Natural killer cell (primary cell): ENCODE results near the gene SULF2. TPM values are rescaled to one million over a fixed set of nuclear protein-coding genes. Genes with fewer than 3 reads are reported as not detected.

ENCODE experiments used
- ATAC-seq, 3 donors: fragments of 150-1000 bp in 2 of 3; fragments of 200-7000 bp in 1 of 3; cut with Tn5 transposase; 1 replicate in 1 of 3; 2 replicates in 2 of 3; pipeline ENCODE4 v1.10.0; 2021; ENCODE audit warnings: mild to moderate bottlenecking in 2 of 3, moderate library complexity in 2 of 3
- DNase-seq, 2 donors: peaks; one replicate each; pipeline versions ENCODE4 v3.0.0 to v3.0.0-alpha.2; 2013 to 2021; ENCODE audit warnings: mixed read lengths in 1 of 2
- H3K27ac ChIP-seq: one replicate; pipeline ENCODE4 v1.5.1; 2013; ENCODE audit warnings: mild to moderate bottlenecking, low read length
- H3K27me3 ChIP-seq: one replicate; pipeline ENCODE4 v1.6.1; 2013; ENCODE audit warnings: low read length; ENCODE audit not compliant: control insufficient read depth, insufficient read depth
- H3K36me3 ChIP-seq: one replicate; pipeline ENCODE4 v1.6.1; 2013; ENCODE audit warnings: low read length; ENCODE audit not compliant: control insufficient read depth, insufficient read depth
- H3K4me1 ChIP-seq: one replicate; pipeline ENCODE4 v1.6.1; 2013; ENCODE audit warnings: low read length; ENCODE audit not compliant: control insufficient read depth, insufficient read depth
- H3K4me3 ChIP-seq: one replicate; pipeline ENCODE4 v1.5.1; 2013; ENCODE audit warnings: low read length
- H3K9me3 ChIP-seq: one replicate; pipeline ENCODE4 v1.6.1; 2013; ENCODE audit warnings: low read length; ENCODE audit not compliant: control insufficient read depth, insufficient read depth
- H3K27ac Mint-ChIP-seq, 2 donors: one replicate each; pipeline ENCODE4 v1.8.0; 2022; ENCODE audit warnings: mild to moderate bottlenecking in 2 of 2, mixed read lengths in 2 of 2, moderate library complexity in 1 of 2
- H3K27me3 Mint-ChIP-seq, 2 donors: one replicate each; pipeline ENCODE4 v1.8.0; 2022; ENCODE audit warnings: low read depth in 2 of 2, mixed read lengths in 2 of 2
- H3K36me3 Mint-ChIP-seq: one replicate; pipeline ENCODE4 v1.8.0; 2022; ENCODE audit warnings: mixed read lengths
- H3K4me1 Mint-ChIP-seq, 2 donors: one replicate each; pipeline ENCODE4 v1.8.0; 2022; ENCODE audit warnings: mixed read lengths in 2 of 2
- H3K4me3 Mint-ChIP-seq: one replicate; pipeline ENCODE4 v1.8.0; 2022; ENCODE audit warnings: mild to moderate bottlenecking, moderate library complexity, mixed read lengths
- H3K9me3 Mint-ChIP-seq, 2 donors: one replicate each; pipeline ENCODE4 v1.8.0; 2022; ENCODE audit warnings: mixed read lengths in 2 of 2
- WGBS: methylation state at CpG from one replicate; pipeline ENCODE4 v1.1.7; 2013; ENCODE audit warnings: missing lambda C conversion rate; ENCODE audit not compliant: insufficient coverage; 5-methylcytosine and 5-hydroxymethylcytosine counted together
- intact Hi-C: fragments of 100-400 bp; cut with micrococcal nuclease; formaldehyde crosslinking; loops from one replicate; pipeline ENCODE4 v1.14.2; 2022
- total RNA-seq, 4 donors: library from RNA; stranded (reverse); fragments of 120-200 nt in 1 of 4; gene quantifications; one replicate each; pipeline versions ENCODE4 v1.2.3 to v1.2.4, GENCODE V29; 2013 to 2022
- TF ChIP-seq, protein P1 (sequence below): fragments of 200-600 bp; IDR thresholded peaks from one replicate; pipeline ENCODE4 v1.8.0; 2022; ENCODE audit warnings: antibody characterized with exemption

Gene SULF2
- total RNA-seq, 3 donors from 2014 or later (not counting 1 experiment from before 2014, with no cell fraction given) = 8.1 to 48.7 (median 12.3) TPM

DNA sequence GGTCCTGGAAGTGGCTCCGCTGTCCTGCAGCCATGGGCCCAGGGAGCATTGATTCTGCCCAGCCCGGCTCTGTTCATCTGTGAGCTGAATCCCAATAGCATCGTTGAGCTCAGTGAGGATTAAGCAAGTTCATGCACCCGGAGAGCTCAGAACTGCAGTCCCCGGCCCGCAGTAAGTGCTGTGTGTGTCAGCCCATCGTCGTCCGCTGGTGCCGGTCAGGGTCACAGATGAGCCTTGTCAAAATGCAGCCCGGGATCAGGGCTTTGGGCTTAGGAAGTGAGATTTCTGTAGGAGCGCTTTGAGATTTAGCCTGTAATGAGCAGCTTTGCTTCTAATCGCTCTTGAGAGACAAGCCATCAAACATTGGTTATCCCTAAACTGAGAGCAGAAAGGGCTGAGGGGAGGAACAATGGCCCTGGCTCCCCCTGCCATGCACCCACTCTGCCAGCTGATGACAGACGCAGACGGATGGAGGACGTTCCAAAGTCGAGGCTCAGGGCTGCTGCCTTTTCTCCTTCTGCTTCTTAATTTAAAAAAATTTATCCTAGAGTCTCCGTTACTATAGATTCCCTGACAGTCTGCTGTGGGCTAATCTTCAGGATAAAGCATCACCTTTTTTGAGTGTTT lies 25.6 kb upstream of the SULF2 start:
- intact Hi-C loops = loop anchor here (10.0 kb wide), 1 partner anchor 84 kb away; no protein-coding TSS in a partner anchor
- DNase-seq (no peak), ATAC-seq (no peak)
- Histone ChIP-seq H3K27ac (no peak overlapping the region), H3K36me3 (no peaks in the 10 kb centered on the region), H3K27me3 (no peaks in the 10 kb centered on the region), H3K4me3 (no peak overlapping the region), H3K9me3 (no peaks in the 10 kb centered on the region), H3K4me1 (no peaks in the 10 kb centered on the region)
- TF ChIP-seq, protein P1, sequence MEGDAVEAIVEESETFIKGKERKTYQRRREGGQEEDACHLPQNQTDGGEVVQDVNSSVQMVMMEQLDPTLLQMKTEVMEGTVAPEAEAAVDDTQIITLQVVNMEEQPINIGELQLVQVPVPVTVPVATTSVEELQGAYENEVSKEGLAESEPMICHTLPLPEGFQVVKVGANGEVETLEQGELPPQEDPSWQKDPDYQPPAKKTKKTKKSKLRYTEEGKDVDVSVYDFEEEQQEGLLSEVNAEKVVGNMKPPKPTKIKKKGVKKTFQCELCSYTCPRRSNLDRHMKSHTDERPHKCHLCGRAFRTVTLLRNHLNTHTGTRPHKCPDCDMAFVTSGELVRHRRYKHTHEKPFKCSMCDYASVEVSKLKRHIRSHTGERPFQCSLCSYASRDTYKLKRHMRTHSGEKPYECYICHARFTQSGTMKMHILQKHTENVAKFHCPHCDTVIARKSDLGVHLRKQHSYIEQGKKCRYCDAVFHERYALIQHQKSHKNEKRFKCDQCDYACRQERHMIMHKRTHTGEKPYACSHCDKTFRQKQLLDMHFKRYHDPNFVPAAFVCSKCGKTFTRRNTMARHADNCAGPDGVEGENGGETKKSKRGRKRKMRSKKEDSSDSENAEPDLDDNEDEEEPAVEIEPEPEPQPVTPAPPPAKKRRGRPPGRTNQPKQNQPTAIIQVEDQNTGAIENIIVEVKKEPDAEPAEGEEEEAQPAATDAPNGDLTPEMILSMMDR = no peak
- H3K27me3 Mint-ChIP-seq = peaks cover 22 to 47% of the 10 kb centered on the region in 2 donors
- H3K27ac Mint-ChIP-seq = no peak overlapping the region
- no peak overlapping the region for H3K4me3 Mint-ChIP-seq
- WGBS = 84% methylated on average over 18 of the region's 18 CpGs
- no peaks in the 10 kb centered on the region for H3K36me3 Mint-ChIP-seq
- H3K4me1 Mint-ChIP-seq = no peaks in the 10 kb centered on the region
- peaks cover 0 to 3% of the 10 kb centered on the region in 2 donors for H3K9me3 Mint-ChIP-seq

DNA sequence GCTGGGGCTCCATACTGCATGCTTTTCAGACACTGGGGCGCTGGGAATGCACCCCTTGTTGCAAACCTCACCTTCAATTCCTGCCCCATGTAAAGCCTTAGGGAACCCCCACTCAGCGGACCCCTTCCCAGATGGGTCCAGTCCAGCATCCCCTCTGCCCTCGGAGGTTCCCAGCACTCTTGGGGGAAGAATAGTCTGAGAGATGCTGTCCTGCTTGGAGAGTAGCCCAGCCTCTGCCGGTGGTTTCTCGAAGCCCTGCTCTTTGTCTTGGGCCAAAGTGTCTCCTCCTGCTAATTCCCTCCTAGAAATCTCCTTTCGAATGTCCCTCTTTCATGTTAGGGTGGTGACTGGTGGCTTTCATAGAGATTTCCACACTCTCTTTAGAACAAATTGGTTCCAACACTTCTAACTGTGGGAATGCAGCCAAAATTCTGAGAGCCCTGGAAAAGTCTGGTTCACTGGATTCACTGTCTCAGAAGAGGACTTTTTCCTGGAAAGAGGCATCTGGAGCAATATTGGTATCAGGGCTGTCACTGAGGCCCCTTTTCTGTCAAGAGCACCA lies 24.9 kb upstream of the SULF2 start:
- Mint-ChIP-seq H3K27me3 (peaks cover 26 to 44% of the 10 kb centered on the region in 2 donors), H3K4me1 (no peaks in the 10 kb centered on the region), H3K27ac (no peak overlapping the region), H3K4me3 (no peak overlapping the region), H3K36me3 (no peaks in the 10 kb centered on the region), H3K9me3 (peaks cover 0 to 3% of the 10 kb centered on the region in 2 donors)
- no peaks in the 10 kb centered on the region for H3K4me1 ChIP-seq
- H3K27ac ChIP-seq = no peak overlapping the region
- no peak for ATAC-seq
- no peaks in the 10 kb centered on the region for H3K9me3 ChIP-seq
- no peak overlapping the region for H3K4me3 ChIP-seq
- H3K36me3 ChIP-seq = no peaks in the 10 kb centered on the region
- TF ChIP-seq, protein P1 = no peak
- intact Hi-C loops = loop anchor here (10.0 kb wide), 1 partner anchor 85 kb away; no protein-coding TSS in a partner anchor
- no peaks in the 10 kb centered on the region for H3K27me3 ChIP-seq
- no peak for DNase-seq
- 74% methylated on average over 6 of the region's 6 CpGs for WGBS

DNA sequence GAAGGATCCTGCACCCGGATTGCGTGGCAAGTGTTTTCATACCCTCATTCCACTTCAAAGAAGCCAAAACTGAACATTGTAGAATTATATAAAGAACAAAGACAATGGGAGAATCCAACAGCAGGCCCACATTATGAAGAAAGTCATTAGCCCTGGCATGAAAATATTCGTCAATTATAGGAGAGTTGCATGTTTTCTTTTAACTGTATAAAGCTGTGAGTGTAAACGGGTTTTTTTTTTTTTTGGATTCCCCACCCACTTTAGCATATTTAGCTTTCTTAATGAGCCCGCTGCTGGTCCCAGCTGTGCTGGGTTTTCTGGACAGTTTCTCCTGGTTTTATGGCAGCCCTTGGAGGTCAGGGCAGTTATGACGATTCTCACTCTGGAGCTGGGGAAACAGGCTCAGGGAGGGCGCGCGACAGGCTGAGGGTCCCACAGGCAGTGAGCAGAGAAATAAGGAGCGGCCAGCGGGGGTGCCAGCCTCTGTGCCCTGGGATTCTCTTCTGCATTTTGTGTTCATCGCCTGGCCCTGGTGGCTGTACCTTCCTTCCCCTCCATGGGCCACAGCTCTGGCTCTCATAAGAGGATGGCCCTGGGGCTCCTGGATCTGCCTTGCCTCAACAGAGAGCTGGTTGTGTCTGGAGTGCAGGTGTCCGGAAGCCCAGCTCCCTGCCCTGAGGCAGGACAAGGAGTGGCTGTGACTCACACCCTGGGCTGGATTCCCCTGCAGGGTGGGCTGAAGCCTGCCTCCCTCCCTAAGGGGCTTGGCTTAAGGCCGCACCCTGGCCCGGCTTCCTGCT lies 24.1 kb upstream of the SULF2 start:
- intact Hi-C loops = no loop called here
- TF ChIP-seq, protein P1 = no peak
- WGBS = 94% methylated on average over 11 of the region's 15 CpGs
- Histone ChIP-seq H3K4me3 (no peak overlapping the region), H3K4me1 (no peaks in the 10 kb centered on the region), H3K36me3 (no peaks in the 10 kb centered on the region), H3K27me3 (no peaks in the 10 kb centered on the region), H3K27ac (no peak overlapping the region), H3K9me3 (no peaks in the 10 kb centered on the region)
- Mint-ChIP-seq H3K27me3 (peaks cover 21 to 35% of the 10 kb centered on the region in 2 donors), H3K27ac (no peak overlapping the region), H3K4me3 (no peak overlapping the region), H3K36me3 (no peaks in the 10 kb centered on the region), H3K9me3 (peaks cover 0 to 3% of the 10 kb centered on the region in 2 donors), H3K4me1 (no peaks in the 10 kb centered on the region)
- DNase-seq (no peak), ATAC-seq (no peak)
